ENCODE measurements around the gene CFAP65. TPM values are rescaled to one million over a fixed set of nuclear protein-coding genes. Genes with fewer than 3 reads are reported as not detected.

Gene CFAP65
- total RNA-seq, 6 experiments from 2014 or later = not detected

DNA sequence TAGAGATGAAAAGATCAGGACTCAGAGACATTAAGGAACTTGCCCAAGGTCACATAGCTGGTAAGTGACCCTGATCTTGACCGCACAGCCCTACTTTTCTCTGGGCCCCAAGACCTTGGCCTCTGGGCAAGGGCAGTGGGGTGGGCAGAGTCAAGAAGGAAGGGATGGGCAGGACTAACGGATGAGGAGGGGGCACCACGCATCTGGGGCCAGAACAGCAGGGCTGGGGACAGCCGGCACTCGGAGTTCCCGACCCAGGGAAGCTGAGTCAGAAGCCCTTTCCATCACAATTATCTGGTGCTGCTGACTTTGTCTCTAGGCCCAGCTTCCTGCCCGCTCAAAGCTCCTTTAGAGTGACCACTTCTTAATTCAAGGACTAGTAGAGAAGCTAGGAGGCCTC lies 14.4 kb downstream of the CFAP65 start:
- no peak overlapping the region for H3K27ac Mint-ChIP-seq
- no peak overlapping the region for H3K4me3 Mint-ChIP-seq
- TF ChIP-seq, protein P1, sequence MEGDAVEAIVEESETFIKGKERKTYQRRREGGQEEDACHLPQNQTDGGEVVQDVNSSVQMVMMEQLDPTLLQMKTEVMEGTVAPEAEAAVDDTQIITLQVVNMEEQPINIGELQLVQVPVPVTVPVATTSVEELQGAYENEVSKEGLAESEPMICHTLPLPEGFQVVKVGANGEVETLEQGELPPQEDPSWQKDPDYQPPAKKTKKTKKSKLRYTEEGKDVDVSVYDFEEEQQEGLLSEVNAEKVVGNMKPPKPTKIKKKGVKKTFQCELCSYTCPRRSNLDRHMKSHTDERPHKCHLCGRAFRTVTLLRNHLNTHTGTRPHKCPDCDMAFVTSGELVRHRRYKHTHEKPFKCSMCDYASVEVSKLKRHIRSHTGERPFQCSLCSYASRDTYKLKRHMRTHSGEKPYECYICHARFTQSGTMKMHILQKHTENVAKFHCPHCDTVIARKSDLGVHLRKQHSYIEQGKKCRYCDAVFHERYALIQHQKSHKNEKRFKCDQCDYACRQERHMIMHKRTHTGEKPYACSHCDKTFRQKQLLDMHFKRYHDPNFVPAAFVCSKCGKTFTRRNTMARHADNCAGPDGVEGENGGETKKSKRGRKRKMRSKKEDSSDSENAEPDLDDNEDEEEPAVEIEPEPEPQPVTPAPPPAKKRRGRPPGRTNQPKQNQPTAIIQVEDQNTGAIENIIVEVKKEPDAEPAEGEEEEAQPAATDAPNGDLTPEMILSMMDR (IDR thresholded peaks at IDR 0.05) = no peak
- no peaks in the 10 kb centered on the region for H3K36me3 Mint-ChIP-seq (ENCODE audit: low read depth)
- no peaks in the 10 kb centered on the region for H3K4me1 Mint-ChIP-seq (ENCODE audit: low read depth)
- no peaks in the 10 kb centered on the region for H3K9me3 Mint-ChIP-seq
- DNase-seq = no peak
- peaks cover 47% of the 10 kb centered on the region for H3K27me3 Mint-ChIP-seq (ENCODE audit: insufficient read depth)

DNA sequence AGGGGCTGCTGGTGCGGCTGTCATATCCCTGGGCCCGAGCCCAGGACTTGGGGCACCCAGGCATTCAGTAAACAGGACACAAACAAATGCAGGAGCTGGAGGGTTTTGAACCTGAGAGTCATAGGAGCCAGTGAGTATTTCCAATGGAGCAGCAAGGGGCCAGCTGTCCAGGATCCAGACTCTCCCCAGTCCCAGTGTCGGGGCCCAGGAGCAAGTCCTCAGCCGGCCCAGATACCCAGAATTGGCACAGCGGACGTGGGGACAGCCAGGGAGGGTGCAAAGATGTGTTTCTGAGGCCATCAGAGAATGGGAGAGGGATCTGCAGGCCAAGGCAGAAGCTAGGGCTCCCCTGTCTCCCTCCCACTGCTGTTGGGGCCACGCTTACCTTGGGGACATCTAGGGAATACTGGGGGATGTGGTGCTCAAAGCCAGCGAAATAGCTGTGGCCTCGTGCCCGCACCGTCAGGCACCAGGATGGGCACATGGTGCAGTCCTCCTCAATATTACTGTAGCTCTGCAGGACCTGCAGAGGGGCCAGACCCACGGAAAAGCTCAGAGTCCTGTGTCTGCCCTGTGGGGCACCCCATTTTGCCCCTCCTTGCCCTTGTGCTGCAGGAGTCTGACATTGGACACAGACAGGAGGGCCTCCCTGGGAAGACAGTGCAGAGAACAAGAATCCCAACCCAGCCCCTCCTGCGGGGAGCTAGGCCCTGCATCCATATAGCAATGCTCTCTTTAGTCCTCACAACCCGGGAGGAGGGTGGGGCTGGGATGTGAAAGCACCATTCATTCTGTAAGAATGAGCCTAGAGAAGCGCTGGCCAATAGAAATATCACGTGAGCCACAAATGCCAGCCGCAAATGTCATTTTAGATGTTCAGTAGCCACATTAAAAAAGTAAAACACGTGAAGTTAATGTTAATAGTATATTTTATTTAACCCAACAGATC lies 15.4 kb downstream of the CFAP65 start:
- no peak for DNase-seq
- no peak overlapping the region for H3K4me3 Mint-ChIP-seq
- H3K9me3 Mint-ChIP-seq = no peaks in the 10 kb centered on the region
- peaks cover 48% of the 10 kb centered on the region for H3K27me3 Mint-ChIP-seq (ENCODE audit: insufficient read depth)
- no peaks in the 10 kb centered on the region for H3K4me1 Mint-ChIP-seq (ENCODE audit: low read depth)
- TF ChIP-seq, protein P1 (IDR thresholded peaks at IDR 0.05) = no peak
- no peak overlapping the region for H3K27ac Mint-ChIP-seq
- no peaks in the 10 kb centered on the region for H3K36me3 Mint-ChIP-seq (ENCODE audit: low read depth)

DNA sequence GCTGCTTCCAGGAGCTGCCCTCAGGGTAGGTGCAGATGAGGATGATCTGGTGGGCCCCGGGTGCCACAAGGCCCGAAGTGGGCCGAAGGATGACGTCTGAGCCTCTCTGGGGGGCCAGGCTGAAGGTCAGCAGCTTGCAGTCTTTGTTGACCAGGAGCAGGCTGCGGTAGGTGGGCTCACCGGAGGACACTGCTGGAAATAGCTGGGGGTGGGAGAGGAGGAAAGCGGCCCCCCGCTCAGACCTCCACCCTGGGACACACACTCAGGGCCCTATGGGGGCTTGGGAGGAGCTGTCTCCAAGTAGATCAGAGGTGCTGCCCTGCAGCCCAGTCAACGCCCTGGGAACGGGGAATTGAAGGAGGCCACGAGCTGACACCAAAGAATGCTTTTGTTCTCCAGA lies 17.3 kb downstream of the CFAP65 start:
- H3K36me3 Mint-ChIP-seq (ENCODE audit: low read depth) = no peaks in the 10 kb centered on the region
- no peaks in the 10 kb centered on the region for H3K9me3 Mint-ChIP-seq
- no peak for DNase-seq
- H3K27ac Mint-ChIP-seq = no peak overlapping the region
- H3K4me1 Mint-ChIP-seq (ENCODE audit: low read depth) = no peaks in the 10 kb centered on the region
- H3K4me3 Mint-ChIP-seq = no peak overlapping the region
- H3K27me3 Mint-ChIP-seq (ENCODE audit: insufficient read depth) = peaks cover 53% of the 10 kb centered on the region
- TF ChIP-seq, protein P1 (IDR thresholded peaks at IDR 0.05) = no peak

DNA sequence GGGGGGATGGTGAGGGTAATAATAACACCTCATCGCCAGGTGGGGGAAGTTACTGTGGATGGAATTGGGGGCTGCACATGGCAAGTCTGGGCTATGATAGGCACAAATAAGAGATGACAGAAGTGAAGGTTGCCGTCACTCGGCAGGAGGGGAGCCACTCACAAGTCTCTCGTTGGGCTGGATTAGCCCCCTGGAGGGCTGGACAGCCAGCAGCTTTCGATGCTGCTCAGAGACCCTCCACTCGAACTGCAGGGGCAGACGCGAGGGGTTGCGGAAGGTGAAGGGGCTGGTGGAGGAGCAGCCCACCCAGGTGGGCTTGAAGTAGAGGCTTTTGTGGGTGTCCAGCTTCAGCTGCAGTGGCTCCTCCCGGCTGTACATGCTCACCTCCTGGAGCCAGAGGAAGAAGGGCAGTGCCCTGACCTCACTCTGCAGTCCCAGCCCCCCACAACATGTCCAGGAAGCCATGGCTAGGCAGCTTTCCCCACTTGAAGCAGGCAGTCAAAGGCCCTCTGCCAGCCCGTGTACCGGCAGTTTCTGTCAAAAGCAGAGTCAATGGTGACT lies 18.2 kb downstream of the CFAP65 start:
- Mint-ChIP-seq H3K9me3 (no peaks in the 10 kb centered on the region), H3K36me3 (ENCODE audit: low read depth) (no peaks in the 10 kb centered on the region), H3K4me3 (no peak overlapping the region), H3K4me1 (ENCODE audit: low read depth) (no peaks in the 10 kb centered on the region), H3K27me3 (ENCODE audit: insufficient read depth) (peaks cover 46% of the 10 kb centered on the region), H3K27ac (no peak overlapping the region)
- TF ChIP-seq, protein P1 (IDR thresholded peaks at IDR 0.05) = no peak
- DNase-seq = no peak

DNA sequence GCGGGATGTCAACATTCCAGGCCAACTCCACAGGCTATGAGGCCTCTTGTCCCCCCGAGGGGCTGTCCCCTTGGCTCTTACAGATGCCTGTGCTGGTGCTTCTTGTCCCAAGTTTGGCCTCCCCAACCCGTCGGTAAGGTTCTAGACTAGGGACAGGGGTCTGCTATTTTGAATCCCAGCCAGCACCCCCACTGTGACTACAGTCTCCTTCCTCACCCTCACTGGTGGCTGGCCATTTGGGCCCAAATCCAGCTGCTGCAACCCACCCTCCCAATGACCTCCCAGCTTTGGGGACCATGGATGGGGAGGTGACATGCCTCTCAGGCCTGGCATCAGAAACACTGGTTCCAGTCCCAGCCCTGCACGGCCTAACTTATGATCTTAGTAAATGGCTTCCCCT lies 18.7 kb downstream of the CFAP65 start:
- Mint-ChIP-seq H3K27ac (no peak overlapping the region), H3K9me3 (no peaks in the 10 kb centered on the region), H3K27me3 (ENCODE audit: insufficient read depth) (peaks cover 46% of the 10 kb centered on the region), H3K36me3 (ENCODE audit: low read depth) (no peaks in the 10 kb centered on the region), H3K4me3 (no peak overlapping the region), H3K4me1 (ENCODE audit: low read depth) (no peaks in the 10 kb centered on the region)
- DNase-seq = no peak
- TF ChIP-seq, protein P1 (IDR thresholded peaks at IDR 0.05) = no peak
